ENCODE measurements around the gene SUN2. TPM values are rescaled to one million over a fixed set of nuclear protein-coding genes. Genes with fewer than 3 reads are reported as not detected.

Gene SUN2
- total and polyA plus RNA-seq, 2 of the 4 experiments (the other 2 are of a cell fraction): 27.8 to 50.0 TPM

- H4K20me1 ChIP-seq (ENCODE audit: insufficient read depth, low read length): no peaks in the 10 kb centered on the region; the same call in 1 of the 2 replicates
- in situ Hi-C loops (cut with MboI; ENCODE audit: low sequenced_read_pairs): no loop called here
- CTCF ChIA-PET: no interaction called here
Observed at GRCh38 chr22:38727123-38727522, 28.7 kb downstream of the SUN2 start.

More at GRCh38 chr22:38727123-38727522, 28.7 kb downstream of the SUN2 start:
- H2BK15ac ChIP-seq (ENCODE audit: low read depth, low read length): no peak overlapping the region
- H2AK9ac ChIP-seq (replicated peaks; ENCODE audit: low read depth, low read length, poor library complexity): no peak overlapping the region
- BruUV-seq (replicated peaks): no TSS peak
- no peak overlapping the region for H2AK5ac ChIP-seq (ENCODE audit: low read depth, low read length)
- H3K4me2 ChIP-seq (ENCODE audit: low read depth, low read length): no peak overlapping the region
- H4K8ac ChIP-seq (ENCODE audit: low read depth in 2 of 2, low read length in 2 of 2): no peak overlapping the region
- H3K14ac ChIP-seq (replicated peaks; ENCODE audit: low read depth, low read length): no peak overlapping the region
- ATAC-seq (ENCODE audit: low read depth) (no peak), DNase-seq (no peak)
- no peak overlapping the region for H3K9ac ChIP-seq (ENCODE audit: low read depth, low read length)
- H4K91ac ChIP-seq (ENCODE audit: insufficient read depth, low read depth, low read length): no peak overlapping the region
- no peak overlapping the region for H3K56ac ChIP-seq (ENCODE audit: extremely low read depth, insufficient read depth, low read length)
- 0 out of 2 replicates have a peak, but pooled peaks cover 3% of the 10 kb centered on the region for H3K9me1 ChIP-seq (ENCODE audit: insufficient read depth, low read length)
- no peak overlapping the region for H3K27ac ChIP-seq (ENCODE audit: insufficient read depth, low read length)
- POLR2A ChIA-PET (ENCODE audit: unreplicated experiment): no interaction called here
- 100% methylated on average over 4 of the region's 12 CpGs; no CpG with 5 or more reads in 1 of the 2 experiments for WGBS, 2 experiments (ENCODE audit: extremely low coverage in 2 of 2, insufficient read length in 1 of 2)
- peaks cover 86% of the 10 kb centered on the region for H3K36me3 ChIP-seq (ENCODE audit: control insufficient read depth, insufficient read depth, low read length)
- H3K79me1 ChIP-seq (ENCODE audit: low read depth in 1 of 2, low read length in 2 of 2): peaks cover 8 to 31% of the 10 kb centered on the region in 2 experiments; a peak in 3 of 4 replicates
- dilution Hi-C loops (cut with HindIII; ENCODE audit: low sequenced_read_pairs, unreplicated experiment) (no loop called here), intact Hi-C loops (cut with micrococcal nuclease) (no loop called here)
- no peak overlapping the region for H3K18ac ChIP-seq (ENCODE audit: low read depth, low read length)
- no peaks in the 10 kb centered on the region for H3K4me1 ChIP-seq (ENCODE audit: control insufficient read depth, insufficient read depth, low read length)
- H3K23ac ChIP-seq (ENCODE audit: low read depth, low read length): no peak overlapping the region
- H3K27me3 ChIP-seq (ENCODE audit: control insufficient read depth, insufficient read depth, low read length): no peaks in the 10 kb centered on the region
- no peak overlapping the region for H2BK120ac ChIP-seq (ENCODE audit: low read depth, low read length)
- H3K9me3 ChIP-seq (ENCODE audit: control insufficient read depth, insufficient read depth, low read length): no peaks in the 10 kb centered on the region
- H3K4me3 ChIP-seq (ENCODE audit: insufficient read depth, low read depth, low read length): no peak overlapping the region
- no peak overlapping the region for H4K5ac ChIP-seq (ENCODE audit: low read depth, low read length)
- no peak overlapping the region for H2BK5ac ChIP-seq (ENCODE audit: low read depth, low read length, poor library complexity, severe bottlenecking)
- no peak for TF ChIP-seq MXI1 (IDR thresholded peaks at IDR 0.05; ENCODE audit: borderline replicate concordance, low read depth, low read length)
- no peak for TF ChIP-seq MAZ (IDR thresholded peaks at IDR 0.05; ENCODE audit: borderline replicate concordance, low read depth, low read length)
- no peak for TF ChIP-seq POLR2A (IDR thresholded peaks at IDR 0.05; ENCODE audit: low read depth, low read length)
- no peak for TF ChIP-seq SMC3 (IDR thresholded peaks at IDR 0.05; ENCODE audit: low read depth, low read length)
- no peak for TF ChIP-seq CEBPB (IDR thresholded peaks at IDR 0.05; ENCODE audit: low read depth, low read length)
- no peak for TF ChIP-seq USF2 (IDR thresholded peaks at IDR 0.05; ENCODE audit: low read depth, low read length)
- TF ChIP-seq FOS (IDR thresholded peaks at IDR 0.05; ENCODE audit: low read depth, low read length): no peak
- TF ChIP-seq RFX5 (IDR thresholded peaks at IDR 0.05; ENCODE audit: low read depth, low read length): no peak
- TF ChIP-seq ELK1 (IDR thresholded peaks at IDR 0.05; ENCODE audit: borderline replicate concordance, low read depth, low read length): no peak
- TF ChIP-seq CTCF (conservative IDR thresholded peaks at IDR 0.05; ENCODE audit: low read depth, low read length): no peak
- no peak for TF ChIP-seq BHLHE40 (IDR thresholded peaks at IDR 0.05; ENCODE audit: low read depth, low read length)
- no peak for TF ChIP-seq MAFK (IDR thresholded peaks at IDR 0.05; ENCODE audit: low read depth, low read length)
- H2BK20ac ChIP-seq (ENCODE audit: low read depth, low read length): no peak overlapping the region
- no peak overlapping the region for H3K4ac ChIP-seq (ENCODE audit: low read depth, low read length)
- no peak overlapping the region for H2AFZ ChIP-seq (replicated peaks; ENCODE audit: low read length, poor library complexity)
